ENCODE results near the gene MAP1LC3B. TPM values are rescaled to one million over a fixed set of nuclear protein-coding genes. Genes with fewer than 3 reads are reported as not detected.

The MAP1LC3B gene
- total and polyA plus RNA-seq, 12 donors = 43.3 to 116 (median 66.2) TPM

DNA sequence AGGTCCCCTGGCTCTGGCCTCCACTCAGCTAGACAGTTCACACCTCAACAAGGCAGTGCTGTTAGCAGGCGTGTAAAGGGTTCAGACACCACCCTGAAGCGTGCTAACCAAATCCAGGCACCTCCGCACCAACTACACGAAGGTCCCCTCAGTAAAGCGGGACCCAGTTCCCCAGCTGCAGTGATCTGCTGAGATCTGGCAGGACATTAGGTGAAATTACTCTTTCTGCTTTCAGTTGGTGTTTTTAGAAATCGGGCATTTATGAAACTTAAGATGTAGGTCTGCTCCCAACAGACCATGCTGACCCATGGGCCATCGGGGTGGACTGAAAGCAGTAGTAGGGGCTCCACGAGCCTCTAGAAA is 35.7 kb upstream of the MAP1LC3B start:
- intact Hi-C loops (cut with DNase I) = no loop called here
- Histone ChIP-seq H3K36me3 (replicated peaks in 1 of 2) (peaks cover 0 to 37% of the 10 kb centered on the region in 2 donors), H3K4me1 (replicated peaks in 1 of 2) (no peaks in the 10 kb centered on the region), H3K27ac (no peak overlapping the region), H3K27me3 (no peaks in the 10 kb centered on the region), H3K4me3 (no peak overlapping the region), H3K9me3 (replicated peaks in 1 of 3) (no peaks in the 10 kb centered on the region)
- TF ChIP-seq, protein P1, sequence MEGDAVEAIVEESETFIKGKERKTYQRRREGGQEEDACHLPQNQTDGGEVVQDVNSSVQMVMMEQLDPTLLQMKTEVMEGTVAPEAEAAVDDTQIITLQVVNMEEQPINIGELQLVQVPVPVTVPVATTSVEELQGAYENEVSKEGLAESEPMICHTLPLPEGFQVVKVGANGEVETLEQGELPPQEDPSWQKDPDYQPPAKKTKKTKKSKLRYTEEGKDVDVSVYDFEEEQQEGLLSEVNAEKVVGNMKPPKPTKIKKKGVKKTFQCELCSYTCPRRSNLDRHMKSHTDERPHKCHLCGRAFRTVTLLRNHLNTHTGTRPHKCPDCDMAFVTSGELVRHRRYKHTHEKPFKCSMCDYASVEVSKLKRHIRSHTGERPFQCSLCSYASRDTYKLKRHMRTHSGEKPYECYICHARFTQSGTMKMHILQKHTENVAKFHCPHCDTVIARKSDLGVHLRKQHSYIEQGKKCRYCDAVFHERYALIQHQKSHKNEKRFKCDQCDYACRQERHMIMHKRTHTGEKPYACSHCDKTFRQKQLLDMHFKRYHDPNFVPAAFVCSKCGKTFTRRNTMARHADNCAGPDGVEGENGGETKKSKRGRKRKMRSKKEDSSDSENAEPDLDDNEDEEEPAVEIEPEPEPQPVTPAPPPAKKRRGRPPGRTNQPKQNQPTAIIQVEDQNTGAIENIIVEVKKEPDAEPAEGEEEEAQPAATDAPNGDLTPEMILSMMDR (IDR thresholded peaks at IDR 0.05) = no peak
- TF ChIP-seq POLR2A (IDR thresholded peaks at IDR 0.05) = no peak
- DNase-seq = no peak
- WGBS, 4 donors = 90 to 95% (median 93%) methylated on average over 6 to 8 of the region's 8 CpGs

DNA sequence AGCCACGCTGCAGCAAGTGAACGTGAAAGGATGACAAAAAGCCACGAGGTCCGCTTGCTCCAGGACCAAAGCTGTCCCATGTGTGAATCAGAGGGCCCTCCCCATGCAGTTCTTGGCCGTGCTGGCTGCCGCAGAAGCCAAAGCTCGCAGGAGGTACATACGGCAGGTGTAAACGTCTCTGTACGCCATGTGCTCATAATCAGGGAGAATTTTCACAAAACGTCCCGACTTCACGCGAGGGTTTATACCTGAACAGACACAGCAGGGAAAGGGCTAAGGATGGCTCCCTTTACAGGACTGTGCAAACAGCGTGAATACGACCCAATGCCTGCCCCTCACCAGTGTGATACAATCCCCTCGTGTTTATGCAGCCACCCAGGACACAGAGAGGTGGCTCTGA is 33.9 kb upstream of the MAP1LC3B start:
- Histone ChIP-seq H3K36me3 (replicated peaks in 1 of 2) (peaks cover 0 to 43% of the 10 kb centered on the region in 2 donors), H3K27me3 (no peaks in the 10 kb centered on the region), H3K27ac (no peak overlapping the region), H3K4me1 (replicated peaks in 1 of 2) (peaks cover 1 to 7% of the 10 kb centered on the region in 2 donors), H3K4me3 (no peak overlapping the region), H3K9me3 (replicated peaks in 1 of 3) (no peaks in the 10 kb centered on the region)
- DNase-seq = no peak
- WGBS, 4 donors = 90 to 93% (median 92%) methylated on average over 17 of the region's 17 CpGs
- intact Hi-C loops (cut with DNase I) = no loop called here
- TF ChIP-seq, protein P1 (IDR thresholded peaks at IDR 0.05) = no peak
- TF ChIP-seq POLR2A (IDR thresholded peaks at IDR 0.05) = no peak

DNA sequence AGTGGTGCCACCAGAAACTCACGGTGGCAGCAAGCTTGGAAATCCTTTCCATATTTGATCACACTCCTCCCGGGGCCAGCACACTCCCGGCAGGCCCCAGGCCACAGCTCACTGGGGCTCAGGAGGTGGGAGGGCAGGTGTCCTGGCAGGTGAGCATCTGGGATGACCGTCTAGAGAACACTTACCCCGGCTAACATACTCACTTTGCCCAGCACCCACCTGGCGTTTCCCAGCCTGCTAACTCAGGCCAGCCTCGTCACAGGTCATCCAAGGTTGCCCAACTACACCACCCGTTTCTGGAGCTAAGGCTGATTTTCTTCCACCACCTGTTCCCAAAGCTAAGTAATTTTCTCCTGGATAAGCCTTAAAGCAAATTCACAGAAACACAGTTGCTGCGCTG is 33.4 kb upstream of the MAP1LC3B start:
- Histone ChIP-seq H3K4me1 (replicated peaks in 1 of 2) (peaks cover 5 to 11% of the 10 kb centered on the region in 2 donors), H3K4me3 (no peak overlapping the region)
- 68 to 80% (median 74%) methylated on average over 9 of the region's 9 CpGs for WGBS, 4 donors

DNA sequence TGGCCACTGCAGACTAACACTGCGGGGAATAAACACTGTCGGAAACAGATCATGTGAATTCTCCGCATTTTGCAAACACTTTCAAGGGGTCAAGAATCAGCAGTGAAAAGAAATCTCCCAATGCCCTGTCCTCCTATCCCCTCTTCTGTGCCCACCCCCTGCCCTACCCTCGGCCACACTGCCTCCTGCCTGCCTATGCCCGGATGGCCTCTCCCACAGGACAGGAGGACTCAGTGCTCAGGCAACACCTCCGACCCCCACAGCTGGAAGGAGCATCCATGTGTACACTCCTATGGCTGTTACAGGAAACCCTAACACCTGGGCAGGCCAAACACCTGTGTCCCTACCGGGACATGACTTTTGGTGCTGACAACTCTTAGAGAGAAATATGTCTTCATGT is 33.0 kb upstream of the MAP1LC3B start:
- intact Hi-C loops (cut with DNase I) = no loop called here
- no peak overlapping the region for H3K4me3 ChIP-seq
- H3K4me1 ChIP-seq (replicated peaks in 1 of 2) = peaks cover 7 to 15% of the 10 kb centered on the region in 2 donors
- no peak overlapping the region for H3K27ac ChIP-seq
- no peaks in the 10 kb centered on the region for H3K27me3 ChIP-seq
- peaks cover 0 to 43% of the 10 kb centered on the region in 2 donors for H3K36me3 ChIP-seq (replicated peaks in 1 of 2)
- 91 to 96% (median 93%) methylated on average over 6 to 7 of the region's 7 CpGs for WGBS, 4 donors
- no peaks in the 10 kb centered on the region for H3K9me3 ChIP-seq (replicated peaks in 1 of 3)
- no peak for TF ChIP-seq POLR2A (IDR thresholded peaks at IDR 0.05)
- TF ChIP-seq, protein P1 (IDR thresholded peaks at IDR 0.05) = no peak
- DNase-seq = no peak

More for the DNA sequence above, 33.4 kb upstream of the MAP1LC3B start:
- DNase-seq = no peak
- intact Hi-C loops (cut with DNase I) = no loop called here
- Histone ChIP-seq H3K27me3 (no peaks in the 10 kb centered on the region), H3K9me3 (replicated peaks in 1 of 3) (no peaks in the 10 kb centered on the region), H3K27ac (no peak overlapping the region), H3K36me3 (replicated peaks in 1 of 2) (peaks cover 0 to 43% of the 10 kb centered on the region in 2 donors)
- TF ChIP-seq POLR2A (IDR thresholded peaks at IDR 0.05) = no peak
- TF ChIP-seq, protein P1 (IDR thresholded peaks at IDR 0.05) = no peak
